Thyroid gland (tissue), 4 donors: ENCODE measurements around the gene PRXL2B.

Experiments
- POLR2A ChIP-seq, 2 donors: fragments of 450-650 bp; IDR thresholded peaks; one replicate each; pipeline ENCODE4 v1.6.1; 2017; ENCODE audit warnings: antibody characterized with exemption in 2 of 2, mild to moderate bottlenecking in 2 of 2, moderate library complexity in 1 of 2
- TF ChIP-seq, protein P1 (sequence below), 6 experiments: fragments of 200-600 bp in 3 of 6; fragments of 450-650 bp in 3 of 6; sonication (generic) in 3 of 6; IDR thresholded peaks; one replicate each; pipeline ENCODE4 v1.5.1; 2016 to 2019; ENCODE audit warnings: antibody characterized with exemption in 6 of 6, mild to moderate bottlenecking in 2 of 6, inconsistent platforms in 1 of 6, moderate library complexity in 1 of 6

DNA sequence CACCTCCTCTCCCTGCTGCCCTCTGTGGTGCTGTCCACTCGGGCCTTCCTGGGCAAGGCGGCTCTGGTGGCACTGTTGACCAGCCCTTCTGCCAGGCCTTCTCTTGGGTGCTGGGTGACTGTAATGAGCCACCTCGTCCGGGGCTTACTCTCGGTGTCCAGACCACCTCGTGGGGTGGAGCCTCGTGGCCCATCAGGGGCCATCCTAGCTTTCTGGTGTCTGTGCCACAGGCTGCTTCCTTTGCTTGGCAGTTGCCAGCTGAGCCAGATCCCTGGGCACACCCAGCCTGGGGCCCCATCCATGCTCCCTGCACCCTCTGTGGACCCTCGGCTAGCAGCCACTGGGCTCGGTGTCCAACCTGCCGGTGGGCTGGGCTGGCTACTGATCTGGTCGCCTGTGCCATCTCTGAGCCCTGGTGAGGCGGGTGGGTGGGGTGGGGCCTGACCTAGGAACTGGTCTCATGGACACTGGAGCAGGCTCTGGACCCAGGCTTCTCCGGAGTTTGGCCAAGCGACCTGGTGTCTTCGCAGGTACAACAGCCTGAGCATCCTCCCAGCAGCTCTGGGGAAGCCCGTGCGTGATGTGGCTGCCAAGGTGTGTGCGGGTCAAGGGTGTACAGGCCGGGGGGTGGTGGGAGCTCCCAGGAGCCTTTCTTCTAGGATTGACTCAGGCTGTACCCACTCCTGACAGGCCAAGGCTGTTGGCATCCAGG, 1.4 kb downstream of the PRXL2B start:
- TF ChIP-seq, protein P1, sequence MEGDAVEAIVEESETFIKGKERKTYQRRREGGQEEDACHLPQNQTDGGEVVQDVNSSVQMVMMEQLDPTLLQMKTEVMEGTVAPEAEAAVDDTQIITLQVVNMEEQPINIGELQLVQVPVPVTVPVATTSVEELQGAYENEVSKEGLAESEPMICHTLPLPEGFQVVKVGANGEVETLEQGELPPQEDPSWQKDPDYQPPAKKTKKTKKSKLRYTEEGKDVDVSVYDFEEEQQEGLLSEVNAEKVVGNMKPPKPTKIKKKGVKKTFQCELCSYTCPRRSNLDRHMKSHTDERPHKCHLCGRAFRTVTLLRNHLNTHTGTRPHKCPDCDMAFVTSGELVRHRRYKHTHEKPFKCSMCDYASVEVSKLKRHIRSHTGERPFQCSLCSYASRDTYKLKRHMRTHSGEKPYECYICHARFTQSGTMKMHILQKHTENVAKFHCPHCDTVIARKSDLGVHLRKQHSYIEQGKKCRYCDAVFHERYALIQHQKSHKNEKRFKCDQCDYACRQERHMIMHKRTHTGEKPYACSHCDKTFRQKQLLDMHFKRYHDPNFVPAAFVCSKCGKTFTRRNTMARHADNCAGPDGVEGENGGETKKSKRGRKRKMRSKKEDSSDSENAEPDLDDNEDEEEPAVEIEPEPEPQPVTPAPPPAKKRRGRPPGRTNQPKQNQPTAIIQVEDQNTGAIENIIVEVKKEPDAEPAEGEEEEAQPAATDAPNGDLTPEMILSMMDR (IDR thresholded peaks at IDR 0.05) = no peak
- TF ChIP-seq POLR2A (IDR thresholded peaks at IDR 0.05) = no peak
